Left kidney (tissue), 2 donors: Measurements from ENCODE around the gene SNCB. TPM values are rescaled to one million over a fixed set of nuclear protein-coding genes. Genes with fewer than 3 reads are reported as not detected.

Experiments used
- DNase-seq: peaks from one replicate; pipeline ENCODE4 v3.0.0-alpha.2; 2013
- polyA plus RNA-seq: library from polyadenylated mRNA; unstranded; fragments of 120-200 nt; gene quantifications from one replicate; pipeline ENCODE4 v1.2.1, GENCODE V29; 2013; ENCODE audit not compliant: insufficient read length

Gene SNCB
- polyA plus RNA-seq, 1 donor: 0.20 TPM

DNA sequence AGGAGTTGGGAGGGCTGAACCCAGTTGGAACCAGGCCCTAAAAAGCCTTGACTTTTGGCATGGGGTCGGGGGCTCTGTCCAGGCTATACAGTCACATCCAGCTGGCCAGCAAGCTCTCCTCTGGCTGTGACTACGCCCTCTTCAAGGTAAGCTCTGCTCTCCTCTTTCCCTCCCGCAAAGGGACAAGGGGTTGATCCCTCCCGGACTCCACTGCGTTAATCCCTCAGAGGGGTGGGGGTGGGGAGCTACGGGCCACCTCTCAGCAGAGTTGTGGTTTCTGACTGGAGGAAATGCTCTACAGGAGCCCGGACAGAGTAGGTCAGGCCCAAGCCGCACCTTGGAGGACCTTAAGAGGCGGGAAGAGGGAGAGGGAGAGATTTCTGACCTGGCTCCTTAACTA lies 14.0 kb upstream of the SNCB start:
- DNase-seq: no peak

DNA sequence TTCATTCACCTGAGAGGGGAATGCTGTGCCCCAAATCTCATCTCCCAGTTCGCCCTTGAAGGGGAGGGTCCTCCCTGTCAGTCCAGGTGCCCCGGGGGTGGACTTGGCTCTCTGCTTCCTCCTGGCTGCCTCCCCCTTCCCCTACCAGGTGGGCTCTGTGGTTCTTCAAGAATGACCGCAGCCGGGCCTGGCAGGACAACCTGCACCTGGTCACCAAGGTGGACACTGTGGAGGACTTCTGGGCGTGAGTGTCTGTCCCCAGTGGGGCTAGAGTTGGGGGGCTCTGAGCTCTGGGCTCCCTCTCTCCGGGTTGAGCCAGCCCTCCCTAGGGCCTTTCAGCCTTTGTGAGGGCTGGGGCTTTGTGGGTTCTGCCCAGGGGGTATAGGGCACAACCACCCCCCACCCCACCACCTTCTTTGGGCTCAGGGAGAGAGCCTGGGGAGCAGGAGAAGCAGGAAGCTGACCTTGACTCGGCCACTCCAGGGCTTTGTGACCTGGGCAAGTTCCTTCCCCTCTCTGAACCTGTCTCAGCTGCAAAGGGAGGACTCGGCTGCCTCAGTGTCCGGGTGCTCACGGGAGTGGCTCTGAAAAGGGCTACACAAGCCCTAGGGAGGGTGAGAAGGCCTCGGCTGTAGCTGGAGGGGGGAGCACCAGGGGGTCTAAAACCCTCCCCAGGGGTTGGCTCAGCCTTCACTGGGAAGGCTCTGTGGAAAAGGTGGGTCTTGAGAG lies 13.3 kb upstream of the SNCB start:
- DNase-seq: no peak

DNA sequence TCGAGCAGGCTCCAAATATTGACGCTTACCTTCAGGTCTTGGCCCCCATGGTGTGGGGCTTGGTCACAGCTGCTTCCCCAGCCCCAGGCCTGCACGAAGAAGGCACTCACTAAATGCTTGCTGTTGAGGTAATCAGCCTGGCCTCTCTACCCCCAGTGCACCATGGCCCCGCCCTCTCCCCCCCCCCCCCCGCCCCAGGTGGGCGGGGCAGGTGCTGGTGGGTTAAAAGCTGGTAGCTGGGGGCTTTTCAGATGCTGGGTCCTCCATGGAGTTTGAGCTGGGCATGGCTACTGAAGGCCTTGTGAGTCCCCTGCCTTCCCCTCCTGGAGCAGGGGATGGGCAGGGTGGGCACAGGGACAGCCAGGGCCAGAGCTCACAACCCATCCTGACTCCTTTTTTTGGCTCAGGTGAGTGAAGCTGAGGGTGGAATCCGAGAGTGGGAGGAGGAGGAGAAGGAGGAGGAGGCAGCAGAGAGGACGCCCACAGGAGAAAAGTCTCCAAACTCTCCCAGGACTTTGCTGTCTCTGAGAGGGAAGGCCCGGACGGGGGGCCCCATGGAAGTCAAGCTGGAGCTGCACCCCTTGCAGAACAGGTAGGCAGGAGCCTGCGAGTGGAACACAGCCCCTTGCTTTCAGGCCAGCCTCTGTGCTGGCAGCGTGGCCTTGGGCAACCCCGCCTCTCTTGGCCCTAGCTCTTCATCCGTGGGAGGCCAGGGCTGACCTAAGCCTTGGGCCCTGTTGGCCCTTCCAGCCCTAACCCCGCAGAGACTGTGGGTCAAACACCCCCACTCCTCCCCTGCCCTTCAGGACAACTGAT lies 12.5 kb upstream of the SNCB start:
- no peak for DNase-seq

DNA sequence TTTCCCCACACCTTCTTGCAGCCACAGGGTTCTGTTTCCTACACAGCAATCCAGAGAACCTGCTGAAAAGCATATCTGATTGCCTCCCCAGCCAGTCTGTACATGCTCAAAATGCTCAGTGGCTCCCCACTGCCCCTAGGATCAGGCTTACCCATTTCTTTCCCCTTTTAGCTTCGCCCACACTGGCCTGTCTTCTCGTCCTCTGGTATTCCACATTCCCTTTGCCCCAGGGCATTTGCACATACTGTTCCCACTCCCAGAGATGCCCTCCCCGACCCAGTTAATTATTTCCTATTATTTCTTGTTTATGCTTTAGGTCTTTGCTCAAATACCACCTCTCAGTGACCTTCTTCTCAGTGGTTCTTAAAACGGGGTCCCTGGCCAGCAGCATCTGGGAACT lies 10.3 kb upstream of the SNCB start:
- DNase-seq: no peak

DNA sequence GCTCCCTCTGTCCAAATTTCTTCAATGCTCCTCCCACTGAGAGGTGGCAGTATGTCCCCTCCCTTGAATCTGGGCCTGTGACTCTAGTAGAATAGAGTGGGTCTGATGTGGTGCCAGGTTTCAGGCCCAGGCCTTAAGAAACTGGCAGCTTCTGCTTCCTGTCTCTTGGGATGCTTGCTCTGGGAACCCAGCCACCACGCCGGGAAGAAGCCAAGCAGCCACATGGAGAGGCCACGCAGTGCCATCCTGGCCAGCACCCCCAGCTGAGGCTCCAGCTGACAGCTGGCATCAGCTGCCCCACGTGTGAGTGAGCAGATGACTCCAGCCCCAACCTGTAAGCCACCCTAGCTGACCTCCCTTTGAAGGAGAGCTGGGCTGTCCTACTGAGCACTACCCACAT lies 9.6 kb upstream of the SNCB start:
- DNase-seq: no peak

DNA sequence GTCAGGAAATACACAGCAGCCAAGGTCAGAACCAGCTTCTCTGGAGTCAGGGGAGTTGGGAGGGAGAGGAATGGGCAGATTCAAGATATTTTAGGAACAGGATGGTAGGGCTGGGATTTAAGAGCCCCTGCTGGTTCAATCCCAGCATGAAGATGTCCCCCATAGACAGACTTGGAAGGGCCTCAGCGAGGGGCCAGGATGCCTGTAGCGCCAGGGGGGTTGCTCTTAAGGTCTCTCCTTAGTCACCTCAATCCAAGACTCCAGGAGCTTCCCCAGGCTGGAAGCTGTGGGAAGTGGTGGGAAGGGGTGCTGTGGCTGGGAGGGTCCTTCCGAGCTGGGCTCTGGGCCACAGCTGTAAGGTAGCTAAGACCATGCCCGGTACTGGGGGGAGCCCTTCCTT lies 8.9 kb upstream of the SNCB start:
- DNase-seq: no peak

DNA sequence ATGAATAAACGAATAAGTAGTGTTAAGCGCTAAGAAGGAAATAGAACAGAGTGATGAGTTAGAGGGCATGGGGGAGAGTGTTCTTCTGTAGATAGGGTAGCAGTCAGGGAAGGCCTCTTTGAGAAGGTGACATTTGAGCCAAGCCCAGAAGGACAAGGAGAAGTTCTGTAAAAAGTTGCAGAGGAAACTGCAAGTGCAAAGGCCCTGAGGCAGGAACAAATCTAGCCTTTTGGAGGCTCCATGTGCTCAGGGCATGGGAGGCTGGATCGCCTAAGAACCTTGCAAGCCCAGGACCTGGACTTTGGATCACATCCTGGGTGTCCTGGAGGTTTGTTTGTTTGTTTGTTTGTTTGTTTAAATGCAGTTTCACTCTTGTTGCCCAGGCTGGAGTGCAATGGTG lies 8.1 kb upstream of the SNCB start:
- no peak for DNase-seq

DNA sequence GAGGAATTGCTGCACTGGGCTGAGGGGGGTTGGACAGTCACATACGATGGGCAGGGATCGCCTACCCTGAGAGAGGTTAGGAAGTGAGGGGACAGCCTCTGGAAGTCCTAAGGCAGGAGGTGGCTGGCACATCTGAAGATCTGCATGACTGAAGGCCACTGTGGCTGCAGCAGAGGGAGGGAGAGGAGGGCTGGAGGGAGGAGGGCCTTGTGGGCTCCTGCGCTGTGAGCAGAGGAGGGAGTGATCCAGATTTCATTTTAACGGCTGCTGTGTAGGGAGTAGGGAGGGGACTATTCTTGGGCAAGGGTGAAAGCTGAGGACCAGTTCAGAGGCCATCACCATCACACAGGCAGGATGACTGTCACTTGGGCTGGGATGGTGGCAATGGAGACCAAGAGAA lies 7.2 kb upstream of the SNCB start:
- DNase-seq: no peak

DNA sequence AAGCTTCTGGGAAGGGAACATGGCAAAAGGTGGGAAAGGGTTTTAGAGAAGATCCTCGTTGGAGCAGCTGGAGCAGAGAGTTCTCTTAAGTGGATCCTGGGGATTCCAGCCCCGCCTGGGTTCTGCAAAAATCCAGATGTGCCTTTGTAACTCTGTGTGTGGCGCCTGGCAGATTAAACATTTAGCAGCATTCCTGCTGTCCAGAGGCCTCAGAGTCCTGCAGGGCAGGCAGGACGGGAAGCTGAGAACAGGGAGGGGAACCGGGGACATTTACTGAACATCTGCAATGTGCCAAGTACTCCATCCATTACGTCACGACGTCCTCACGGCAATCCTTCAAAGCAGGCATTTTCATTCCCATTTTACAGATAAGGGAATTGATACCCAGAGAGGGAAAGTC lies 6.1 kb upstream of the SNCB start:
- DNase-seq: no peak

DNA sequence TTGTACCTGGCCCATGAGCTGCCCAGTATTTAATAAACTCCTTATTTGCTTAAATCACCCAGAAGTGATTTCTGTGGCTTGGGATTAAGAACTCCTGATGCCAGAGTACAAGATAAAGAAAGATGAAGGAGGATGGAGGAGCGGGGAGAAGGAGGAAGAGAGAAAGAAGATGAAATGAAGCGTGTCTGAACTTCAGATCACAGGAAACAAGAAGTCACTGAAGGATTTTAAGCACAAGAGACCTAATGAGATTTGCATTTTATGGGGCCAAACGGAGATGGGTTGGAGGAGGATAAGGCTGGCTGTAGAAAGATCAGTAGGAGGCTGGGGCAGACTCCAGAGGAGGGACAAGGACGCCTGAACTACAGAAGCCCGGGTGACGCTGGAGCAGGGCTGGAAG lies 3.3 kb upstream of the SNCB start:
- no peak for DNase-seq

DNA sequence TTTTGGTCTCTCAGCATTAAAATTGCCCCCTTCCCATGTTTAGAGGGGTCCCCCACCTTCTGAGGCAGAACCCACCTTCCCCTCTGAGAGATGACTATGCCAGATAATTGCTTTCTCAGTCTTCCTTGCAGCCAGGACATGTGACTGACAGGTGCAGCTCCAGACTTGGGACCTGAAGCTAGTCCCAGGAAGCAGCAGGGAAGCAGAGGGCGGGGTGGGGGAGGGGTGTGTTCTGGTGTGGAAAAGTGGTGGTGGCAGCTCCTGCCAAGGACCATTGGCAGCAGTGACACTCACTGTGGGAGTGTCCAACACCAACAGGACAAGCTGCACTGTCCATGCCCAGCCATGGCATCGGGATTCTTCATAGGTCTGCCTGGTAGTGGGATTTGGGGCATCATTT lies 2.4 kb upstream of the SNCB start:
- DNase-seq: no peak

DNA sequence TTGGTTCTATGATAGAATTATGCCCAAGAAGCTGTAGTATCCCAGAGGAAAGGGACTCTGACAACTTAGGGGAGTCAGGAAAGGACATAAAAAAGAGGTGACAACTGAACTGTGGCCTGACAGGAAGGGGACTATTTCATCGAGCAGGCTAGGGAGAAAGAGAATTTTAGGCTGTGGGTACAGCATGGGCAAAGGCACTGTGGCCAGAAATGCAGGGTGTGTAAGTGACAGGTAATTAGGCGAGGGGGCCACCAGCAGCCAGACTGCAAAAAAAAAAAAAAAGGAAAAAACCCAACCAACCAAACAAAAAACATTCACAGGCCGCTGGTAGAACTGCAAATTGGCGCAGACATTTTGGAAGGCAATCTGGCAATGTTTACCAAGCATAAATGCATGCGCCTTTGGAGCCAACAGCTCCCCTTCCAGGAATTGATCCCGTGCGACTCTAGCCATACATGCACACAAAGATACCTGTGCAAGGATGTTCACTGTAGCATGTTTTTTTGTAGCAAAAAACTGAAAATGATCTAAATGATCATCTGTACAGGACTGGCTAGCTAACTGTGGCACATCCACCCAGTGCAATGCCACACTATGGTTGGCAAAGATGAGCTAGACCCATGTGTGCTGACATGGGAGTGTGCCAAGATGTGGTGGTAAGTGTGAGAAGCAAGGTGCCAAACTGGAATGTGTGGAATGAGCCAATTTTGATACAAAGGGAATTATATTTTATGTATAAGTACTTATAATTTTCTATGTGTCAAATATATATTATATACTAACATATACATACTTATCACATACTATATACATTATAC lies 1.3 kb upstream of the SNCB start:
- DNase-seq: no peak

DNA sequence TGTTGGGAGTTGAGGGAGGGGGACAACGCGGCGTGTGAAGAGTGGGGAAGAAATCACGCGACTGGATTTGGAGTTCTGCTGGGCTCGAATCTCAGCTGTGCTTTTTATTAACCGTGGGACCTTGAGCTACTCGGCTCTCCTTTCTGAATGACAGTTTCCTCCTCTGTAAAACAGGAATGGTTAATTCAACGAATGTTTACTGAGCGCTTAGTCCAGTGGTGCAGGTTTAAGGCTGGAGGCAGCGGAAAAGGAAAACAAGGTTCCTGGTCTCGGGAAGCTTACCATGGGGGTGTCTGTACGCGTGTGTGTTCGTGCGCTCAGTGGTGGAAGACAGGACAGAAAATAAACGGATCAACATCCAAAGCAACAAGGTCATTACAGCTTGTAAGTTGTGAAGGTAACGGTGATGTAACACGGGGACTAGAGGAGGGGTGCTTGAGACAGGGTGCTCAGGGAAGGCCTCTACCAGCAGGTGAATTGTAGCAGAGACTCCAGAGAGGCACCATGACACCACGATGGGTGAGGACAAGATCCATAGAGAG lies 418 bp upstream of the SNCB start:
- DNase-seq: no peak

DNA sequence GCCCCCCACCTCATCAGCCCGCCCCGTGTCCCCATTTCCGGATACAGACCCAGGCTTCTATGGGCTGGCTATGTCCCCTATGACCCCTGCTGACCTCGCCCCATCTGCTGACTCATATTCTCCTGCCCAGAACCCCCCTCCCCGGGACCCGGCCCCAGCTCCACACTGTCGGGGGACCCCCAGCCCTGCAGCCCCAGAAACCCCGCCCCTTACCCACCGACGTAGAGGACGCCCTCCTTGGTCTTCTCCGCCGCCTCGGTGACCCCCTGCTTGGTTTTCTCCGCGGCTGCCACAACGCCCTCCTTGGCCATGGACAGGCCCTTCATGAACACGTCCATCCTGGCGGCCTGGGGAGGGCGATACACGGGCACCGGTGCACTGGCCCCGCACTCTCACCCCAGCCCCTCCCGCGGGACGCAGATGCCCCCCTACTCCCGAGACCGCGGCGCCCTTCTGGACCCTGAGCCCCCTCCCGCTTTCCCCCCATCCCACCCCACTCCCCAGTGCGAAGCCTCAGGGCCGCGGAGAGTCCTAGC lies 949 bp downstream of the SNCB start:
- DNase-seq: no peak

DNA sequence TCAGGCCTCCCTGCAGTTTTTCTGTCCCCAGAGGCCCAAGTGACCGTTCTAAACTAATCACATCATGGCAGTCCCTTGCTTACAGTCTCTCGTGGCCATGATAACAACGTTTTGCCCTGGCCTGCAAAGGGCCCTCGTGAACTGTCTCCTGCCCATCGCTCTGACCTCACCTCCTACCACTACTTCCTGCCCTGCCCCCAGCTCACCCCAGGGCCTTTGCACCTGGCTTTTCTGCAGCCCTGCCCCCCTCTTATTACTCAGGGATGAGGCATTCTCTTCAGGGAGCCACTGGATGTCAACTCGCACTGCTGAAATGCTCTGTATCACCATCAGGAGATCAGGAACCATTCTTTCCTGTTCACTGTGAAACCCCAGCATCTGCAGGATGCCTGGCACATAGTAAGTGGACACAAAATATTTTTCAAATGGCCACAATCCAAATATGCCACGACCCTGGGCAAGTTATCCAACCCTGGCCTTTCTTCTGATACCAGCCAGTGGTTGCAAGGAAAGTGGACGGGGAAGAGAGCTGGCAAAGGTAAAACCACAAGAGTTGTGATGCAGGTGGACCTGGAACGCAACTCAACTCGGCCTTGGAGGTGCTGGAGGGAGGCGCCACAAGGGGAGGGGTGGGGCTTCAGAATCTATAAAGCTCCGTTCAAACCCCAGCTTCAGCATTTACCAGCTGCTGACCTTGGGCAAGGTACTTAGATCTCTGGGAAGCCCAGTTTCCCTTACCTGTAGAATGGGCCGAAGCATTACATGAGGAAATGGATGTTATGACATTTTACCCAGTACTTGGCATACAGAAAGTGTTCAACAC lies 1.7 kb downstream of the SNCB start:
- DNase-seq: no peak

DNA sequence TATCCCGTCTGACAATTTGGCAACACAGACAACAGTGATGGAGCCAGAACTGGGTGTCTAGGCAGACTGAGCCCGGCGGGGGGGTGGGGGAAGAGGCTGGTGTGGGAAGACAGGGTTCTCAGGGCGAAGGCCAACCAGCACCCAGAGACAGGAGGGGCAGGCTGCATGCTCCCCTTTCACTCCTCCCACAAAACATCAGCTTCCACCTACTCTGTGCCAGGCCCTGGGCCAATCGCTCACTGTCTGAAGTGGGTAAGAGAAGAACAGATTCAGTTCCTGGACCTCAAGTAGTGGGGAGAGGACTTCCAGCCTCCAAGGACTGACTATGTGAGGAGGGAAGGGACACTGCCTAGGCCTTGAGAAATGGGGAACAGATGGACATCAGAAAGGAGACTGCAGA lies 2.8 kb downstream of the SNCB start:
- no peak for DNase-seq

DNA sequence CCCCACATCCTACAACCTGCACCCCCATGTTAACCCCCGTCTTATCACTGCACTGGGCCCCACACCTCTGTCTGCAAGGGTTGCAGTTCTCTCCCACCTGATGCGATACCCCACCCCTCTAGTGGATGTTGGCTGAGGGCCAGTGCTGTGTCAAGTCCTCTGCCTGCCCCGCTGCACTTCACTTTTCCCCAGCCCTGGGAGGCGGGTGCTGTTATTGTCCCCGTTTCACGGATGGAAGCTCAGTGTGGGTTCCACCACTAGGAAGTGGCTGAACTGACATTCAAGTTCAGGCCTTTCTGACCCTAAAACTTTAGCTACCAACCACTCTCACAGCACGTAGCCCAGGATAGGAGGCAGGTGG lies 3.5 kb downstream of the SNCB start:
- DNase-seq: no peak

DNA sequence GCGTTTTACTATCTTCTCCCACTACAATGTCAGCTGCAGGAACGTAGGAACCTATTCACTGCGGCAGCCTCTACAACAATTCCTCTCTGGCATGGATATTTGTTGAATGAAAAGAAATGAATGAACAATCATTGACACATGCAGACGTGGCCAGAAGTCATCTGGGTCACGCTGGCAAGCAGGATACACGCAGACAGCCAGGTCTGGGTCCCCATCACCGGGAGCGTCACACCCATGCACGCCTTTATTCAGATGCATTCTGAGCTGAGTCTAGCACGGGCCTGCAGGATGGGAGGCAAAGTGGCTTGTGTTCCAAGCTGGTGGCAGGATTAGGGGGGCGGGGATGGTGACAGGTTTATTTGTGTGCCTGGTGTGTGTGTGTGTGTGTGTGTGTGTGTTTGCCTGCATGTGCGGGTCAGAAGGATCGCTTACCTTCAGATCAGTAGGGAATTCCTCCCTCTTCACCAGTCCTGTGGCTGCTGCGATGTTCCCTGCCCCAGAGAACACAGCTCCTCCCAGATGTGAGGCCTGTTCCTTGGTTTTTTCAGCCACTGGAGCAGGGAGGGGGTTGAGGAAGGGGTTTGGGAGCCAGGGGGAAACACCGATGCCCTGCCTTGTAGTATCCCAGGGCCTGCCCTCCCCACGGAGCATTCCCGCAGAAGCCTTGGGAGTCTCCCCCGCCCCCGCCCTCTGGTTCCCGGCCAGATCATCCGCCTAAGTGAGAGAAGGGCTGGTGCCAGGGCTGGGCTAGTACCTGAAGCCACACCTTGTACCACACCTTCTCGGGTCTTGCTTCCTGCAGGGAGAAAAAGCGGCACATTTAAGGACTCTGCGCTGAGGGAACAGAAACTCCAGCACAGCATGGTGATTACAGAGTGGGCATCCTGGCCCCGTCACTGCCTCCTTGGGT lies 4.1 kb downstream of the SNCB start:
- no peak for DNase-seq

DNA sequence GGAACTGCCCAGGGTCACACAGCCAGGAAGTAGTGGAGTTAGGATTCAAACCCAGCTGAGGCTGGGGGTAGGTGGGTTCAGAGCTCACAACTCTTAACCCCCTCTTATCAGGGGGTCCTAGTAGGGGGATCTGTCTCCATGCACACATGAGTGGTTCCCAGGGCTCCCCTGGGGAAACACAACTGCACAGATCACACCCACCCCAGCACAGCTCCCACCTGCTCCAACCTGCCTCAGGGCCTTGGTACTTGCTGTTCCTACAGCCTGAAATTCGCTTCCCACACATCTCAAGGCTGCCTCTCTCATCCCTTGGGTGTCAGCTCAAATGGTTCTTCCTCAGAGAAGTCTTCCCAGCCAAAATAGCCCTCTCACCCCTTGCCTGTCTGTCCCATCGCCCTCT lies 4.8 kb downstream of the SNCB start:
- no peak for DNase-seq

DNA sequence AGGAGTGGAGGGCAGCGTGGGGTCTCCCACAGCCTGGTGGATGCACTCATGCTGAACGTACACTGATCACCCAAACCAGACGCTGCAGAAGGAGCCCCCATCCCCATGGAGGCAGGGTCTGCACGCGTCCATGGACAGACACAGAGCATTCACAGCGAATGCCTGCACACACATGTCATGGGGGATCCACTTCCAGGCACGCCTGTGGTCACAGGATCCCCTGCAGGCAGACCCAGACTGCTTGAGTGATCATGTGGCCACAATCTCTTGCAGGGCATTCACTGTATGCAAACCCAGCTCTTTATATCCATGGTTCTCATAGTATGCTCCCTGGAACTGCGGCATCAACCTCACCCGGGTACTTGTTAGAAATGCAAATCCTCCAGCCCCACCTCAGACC lies 5.4 kb downstream of the SNCB start:
- DNase-seq: no peak

DNA sequence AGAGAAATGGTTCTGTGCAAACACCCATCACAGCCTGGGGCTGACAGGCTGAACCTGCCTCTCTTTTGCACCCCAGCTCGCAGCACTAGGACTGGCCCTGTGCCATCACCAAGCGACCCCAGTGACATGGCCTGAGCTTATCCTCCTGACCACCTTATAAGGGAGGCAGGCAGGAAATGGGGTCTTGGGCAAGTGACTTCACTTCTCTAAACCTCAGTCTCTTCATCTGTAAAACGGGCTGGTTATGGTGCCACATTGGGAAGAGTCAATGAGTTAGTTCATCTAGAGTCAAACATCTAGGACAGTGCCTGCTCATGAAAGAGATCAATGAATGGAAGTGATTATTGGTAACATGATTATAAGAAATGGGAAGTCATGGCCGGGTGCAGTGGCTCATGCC lies 6.2 kb downstream of the SNCB start:
- DNase-seq: no peak
